B cell (primary cell): Measurements from ENCODE around the gene CCKAR. TPM values are rescaled to one million over a fixed set of nuclear protein-coding genes. Genes with fewer than 3 reads are reported as not detected.

Experiments used
- ATAC-seq: fragments of 200-7000 bp; cut with Tn5 transposase; one replicate; pipeline ENCODE4 v1.10.0; 2021; ENCODE audit warnings: low read depth, mild to moderate bottlenecking, moderate number of reproducible peaks, moderate library complexity
- CTCF ChIA-PET: fragments of 350-600 bp; sonication (Branson Sonifier 250); formaldehyde crosslinking; loops from one replicate; lab custom pipeline; 2021; ENCODE audit warnings: antibody characterized with exemption, inconsistent platforms; lab: Charles Lee
- POLR2A ChIA-PET: fragments of 350-600 bp; sonication (Branson Sonifier 250); formaldehyde crosslinking; loops from one replicate; lab custom pipeline; 2021; ENCODE audit warnings: antibody characterized with exemption; lab: Charles Lee
- DNase-seq: peaks from one replicate; pipeline ENCODE4 v3.0.0; 2013
- H2AFZ ChIP-seq: 2 replicates; pipeline ENCODE4 v1.6.1; 2012; ENCODE audit warnings: mild to moderate bottlenecking, low read depth, low read length; ENCODE audit not compliant: insufficient read depth, poor library complexity, severe bottlenecking
- H3K27ac ChIP-seq, 2 donors: 1 replicate in 1 of 2; 2 replicates in 1 of 2; pipeline ENCODE4 v1.5.1; 2012 to 2013; ENCODE audit warnings: low read length in 2 of 2, mild to moderate bottlenecking in 2 of 2, moderate library complexity in 1 of 2
- H3K27me3 ChIP-seq, 4 experiments: fragments of 200-600 bp in 1 of 4; sonication (generic) in 1 of 4; replicated peaks in 1 of 4; 1 replicate in 2 of 4; 2 replicates in 2 of 4; pipeline versions ENCODE4 v1.6.1 to v1.7.0; 2013 to 2016; ENCODE audit warnings: low read length in 3 of 4, mild to moderate bottlenecking in 2 of 4, mixed read lengths in 1 of 4, moderate library complexity in 1 of 4; ENCODE audit not compliant: insufficient read depth in 4 of 4, control insufficient read depth in 3 of 4; ENCODE audit errors: control extremely low read depth in 1 of 4
- H3K36me3 ChIP-seq, 2 experiments: replicated peaks in 1 of 2; 1 replicate in 1 of 2; 2 replicates in 1 of 2; pipeline versions ENCODE4 v1.6.1 to v1.7.1; 2013; ENCODE audit warnings: low read length in 1 of 2; ENCODE audit not compliant: insufficient read depth in 2 of 2, control insufficient read depth in 1 of 2; ENCODE audit errors: control extremely low read depth in 1 of 2, extremely low read depth in 1 of 2
- H3K4me1 ChIP-seq, 2 donors: fragments of 200-600 bp in 1 of 2; sonication (generic) in 1 of 2; 1 replicate in 1 of 2; 2 replicates in 1 of 2; pipeline versions ENCODE4 v1.5.1 to v1.6.1; 2013 to 2017; ENCODE audit warnings: low read length in 2 of 2; ENCODE audit not compliant: control insufficient read depth in 2 of 2, insufficient read depth in 2 of 2
- H3K4me2 ChIP-seq: replicated peaks from 2 replicates; pipeline ENCODE3; 2012; ENCODE audit warnings: mild to moderate bottlenecking, low read depth, low read length; ENCODE audit not compliant: poor library complexity, severe bottlenecking
- H3K4me3 ChIP-seq, 5 experiments: fragments of 200-600 bp in 1 of 5; sonication (generic) in 1 of 5; 1 replicate in 3 of 5; 2 replicates in 2 of 5; pipeline versions ENCODE4 v1.5.1 to v1.7.0; 2011 to 2016; ENCODE audit warnings: low read length in 4 of 5, mild to moderate bottlenecking in 4 of 5, low read depth in 2 of 5, control low read depth in 1 of 5, moderate library complexity in 1 of 5; ENCODE audit not compliant: insufficient read depth in 1 of 5; ENCODE audit errors: control extremely low read depth in 1 of 5, extremely low read depth in 1 of 5
- H3K79me2 ChIP-seq: fragments of 200-600 bp; sonication (generic); one replicate; pipeline ENCODE4 v1.6.0; 2016; ENCODE audit warnings: low read length; ENCODE audit not compliant: control insufficient read depth, insufficient read depth
- H3K9ac ChIP-seq: fragments of 200-600 bp; sonication (generic); 2 replicates; pipeline ENCODE4 v1.6.1; 2017; ENCODE audit warnings: mild to moderate bottlenecking, low read length, moderate library complexity
- H3K9me3 ChIP-seq, 3 donors: one replicate each; pipeline versions ENCODE4 v1.6.1 to v1.7.1; 2013; ENCODE audit warnings: low read length in 2 of 3; ENCODE audit not compliant: control insufficient read depth in 2 of 3, insufficient read depth in 1 of 3; ENCODE audit errors: control extremely low read depth in 1 of 3
- H4K20me1 ChIP-seq: 2 replicates; pipeline ENCODE4 v1.6.0; 2012; ENCODE audit warnings: mild to moderate bottlenecking, low read length; ENCODE audit not compliant: insufficient read depth, control insufficient read depth, poor library complexity, severe bottlenecking
- H3K27ac Mint-ChIP-seq: one replicate; pipeline ENCODE4 v1.8.0; 2021; ENCODE audit warnings: mixed read lengths
- H3K27me3 Mint-ChIP-seq: one replicate; pipeline ENCODE4 v1.8.0; 2021; ENCODE audit warnings: mixed read lengths
- H3K4me1 Mint-ChIP-seq: one replicate; pipeline ENCODE4 v1.8.0; 2021; ENCODE audit warnings: mixed read lengths
- H3K4me3 Mint-ChIP-seq: one replicate; pipeline ENCODE4 v1.8.0; 2021; ENCODE audit warnings: mixed read lengths
- H3K9me3 Mint-ChIP-seq: one replicate; pipeline ENCODE4 v1.8.0; 2022; ENCODE audit warnings: mixed read lengths; ENCODE audit not compliant: insufficient read depth
- CTCF ChIP-seq: fragments of 200-600 bp; IDR thresholded peaks from one replicate; pipeline ENCODE4 v1.8.0; 2022; ENCODE audit warnings: antibody characterized with exemption, mild to moderate bottlenecking
- EZH2 ChIP-seq: IDR thresholded peaks from 2 replicates; pipeline ENCODE4 v1.6.1; 2012; ENCODE audit warnings: borderline replicate concordance, low read depth, mild to moderate bottlenecking, moderate library complexity, low read length; ENCODE audit not compliant: insufficient read depth, poor library complexity, severe bottlenecking
- WGBS: methylation state at CpG from one replicate; pipeline ENCODE4 v1.1.5; 2013; ENCODE audit warnings: missing lambda C conversion rate; ENCODE audit not compliant: insufficient coverage; 5-methylcytosine and 5-hydroxymethylcytosine counted together
- intact Hi-C: fragments of 100-400 bp; cut with micrococcal nuclease; formaldehyde crosslinking; loops from one replicate; pipeline ENCODE4 v1.10.0; 2022
- polyA plus RNA-seq: library from polyadenylated mRNA; depleted of rRNA; stranded (reverse); fragments of >200 nt; gene quantifications from 2 replicates; pipeline ENCODE4 v1.2.3, GENCODE V29; 2012
- total RNA-seq, 2 donors: library from RNA; stranded (reverse); fragments of 120-200 nt in 1 of 2; gene quantifications; 1 replicate in 1 of 2; 2 replicates in 1 of 2; pipeline versions ENCODE4 v1.2.3 to v1.2.4, GENCODE V29; 2013 to 2022

CCKAR gene
- total and polyA plus RNA-seq, 2 donors (not counting 1 experiment from before 2014, with no cell fraction given), result not detected

- no peak overlapping the region for H3K4me3 ChIP-seq
- no peak overlapping the region for H3K4me3 Mint-ChIP-seq
- H4K20me1 ChIP-seq, result no peaks in the 10 kb centered on the region
- no peaks in the 10 kb centered on the region for H3K9me3 Mint-ChIP-seq
- no peak overlapping the region for H3K27ac ChIP-seq
- H3K27me3 ChIP-seq, result peaks cover 0 to 4% (median 0%) of the 10 kb centered on the region in 4 experiments
- H3K9ac ChIP-seq, result no peak overlapping the region
- H3K9me3 ChIP-seq, result peaks cover 0 to 3% (median 2%) of the 10 kb centered on the region in 3 donors
- 90% methylated on average over 5 of the region's 8 CpGs for WGBS
- H2AFZ ChIP-seq, result no peak overlapping the region
- no peaks in the 10 kb centered on the region for H3K4me1 ChIP-seq
- peaks cover 19% of the 10 kb centered on the region for H3K27me3 Mint-ChIP-seq
- DNase-seq (no peak), ATAC-seq (no peak)
- no peak overlapping the region for H3K4me2 ChIP-seq
- TF ChIP-seq CTCF (no peak), EZH2 (no peak)
- ChIA-PET CTCF (interaction anchor here (0.9 to 1.3 kb wide), 2 partner anchors 536 to 574 kb away, joined by 3 read pairs; no protein-coding TSS in a partner anchor), POLR2A (no interaction called here)
- no peak overlapping the region for H3K27ac Mint-ChIP-seq
- no peaks in the 10 kb centered on the region for H3K36me3 ChIP-seq
- H3K4me1 Mint-ChIP-seq, result no peaks in the 10 kb centered on the region
- no peaks in the 10 kb centered on the region for H3K79me2 ChIP-seq
- intact Hi-C loops, result no loop called here
Measured at GRCh38 chr4:26473893-26474292, 16.4 kb downstream of the CCKAR start.

GRCh38 chr4:26471890-26472289 lies 18.4 kb downstream of the CCKAR start:
- no peaks in the 10 kb centered on the region for H3K9me3 Mint-ChIP-seq
- Histone ChIP-seq H3K9me3 (peaks cover 0 to 3% (median 2%) of the 10 kb centered on the region in 3 donors), H3K4me2 (no peak overlapping the region), H3K9ac (no peak overlapping the region), H3K79me2 (no peaks in the 10 kb centered on the region), H4K20me1 (no peaks in the 10 kb centered on the region), H3K36me3 (no peaks in the 10 kb centered on the region), H3K27me3 (peaks cover 0 to 5% (median 0%) of the 10 kb centered on the region in 4 experiments), H3K4me3 (no peak overlapping the region), H2AFZ (no peak overlapping the region), H3K27ac (no peak overlapping the region), H3K4me1 (no peaks in the 10 kb centered on the region)
- ChIA-PET POLR2A (no interaction called here), CTCF (no interaction called here)
- no peak overlapping the region for H3K27ac Mint-ChIP-seq
- WGBS, result no CpG with 5 or more reads among the region's 1 CpG
- TF ChIP-seq CTCF, result no peak
- no peak for TF ChIP-seq EZH2
- DNase-seq (no peak), ATAC-seq (no peak)
- no peaks in the 10 kb centered on the region for H3K4me1 Mint-ChIP-seq
- no peak overlapping the region for H3K4me3 Mint-ChIP-seq
- intact Hi-C loops, result no loop called here
- peaks cover 20% of the 10 kb centered on the region for H3K27me3 Mint-ChIP-seq
